H1 (cell line): ENCODE data around the gene F5. TPM values are rescaled to one million over a fixed set of nuclear protein-coding genes. Genes with fewer than 3 reads are reported as not detected.

Experiments
- CEBPB ChIP-seq: IDR thresholded peaks from 2 replicates; pipeline ENCODE4 v1.6.1; 2012; ENCODE audit warnings: low read depth, low read length
- CHD1 ChIP-seq: IDR thresholded peaks from 2 replicates; pipeline ENCODE4 v1.6.1; 2012; ENCODE audit warnings: low read depth, low read length, improper control_type of control experiment
- FOSL1 ChIP-seq: IDR thresholded peaks from 2 replicates; pipeline ENCODE4 v1.6.1; 2011; ENCODE audit warnings: mild to moderate bottlenecking, low read depth, low read length, moderate library complexity; ENCODE audit not compliant: insufficient read depth
- KDM1A ChIP-seq: fragments of 200-600, 300-600 bp; sonication (generic); IDR thresholded peaks from 2 replicates; pipeline ENCODE4 v1.7.1; 2016; ENCODE audit warnings: mild to moderate bottlenecking, low read length, borderline replicate concordance
- RFX5 ChIP-seq: IDR thresholded peaks from 2 replicates; pipeline ENCODE4 v1.6.1; 2011; ENCODE audit warnings: low read depth, low read length, improper control_type of control experiment, borderline replicate concordance
- SAP30 ChIP-seq: fragments of 300-600 bp; sonication (generic); IDR thresholded peaks from 2 replicates; pipeline ENCODE4 v1.7.1; 2012; ENCODE audit warnings: low read length, moderate library complexity, mild to moderate bottlenecking, inconsistent platforms; ENCODE audit not compliant: insufficient read depth, insufficient replicate concordance
- SIN3A ChIP-seq, 2 experiments: IDR thresholded peaks in 1 of 2; conservative IDR thresholded peaks in 1 of 2; 2 replicates each; pipeline ENCODE4 v1.6.1; 2011 to 2012; ENCODE audit warnings: low read length in 2 of 2, improper control_type of control experiment in 1 of 2, low read depth in 1 of 2, mild to moderate bottlenecking in 1 of 2
- SRF ChIP-seq: IDR thresholded peaks from 2 replicates; pipeline ENCODE4 v1.6.1; 2011; ENCODE audit warnings: mild to moderate bottlenecking, low read depth, low read length, moderate library complexity
- polyA plus RNA-seq, 7 experiments: library from polyadenylated mRNA; depleted of rRNA in 3 of 7; stranded (reverse) in 5 of 7; unstranded in 2 of 7; fragments of >200 nt in 5 of 7; fragments of 200-250 nt in 2 of 7; gene quantifications; 1 replicate in 5 of 7; 2 replicates in 1 of 7; 4 replicates in 1 of 7; pipeline versions ENCODE4 v1.2.1 to v1.2.3, GENCODE V29; 2011 to 2013; ENCODE audit warnings: missing spikeins in 2 of 7, mixed read lengths in 2 of 7
- total RNA-seq: library from RNA; stranded (reverse); fragmentation: NEBNext Ultra II Directional; extraction: Animal tissue kit (Norgen Biotek cat#: 25700); gene quantifications from 2 replicates; pipeline ENCODE4 v1.2.1, GENCODE V29; 2021

Gene F5
- total and polyA plus RNA-seq, 2 of the 8 experiments (the other 6 are each of a cell fraction or from before 2014, with no cell fraction given) = 0.04 to 0.06 TPM

- TF ChIP-seq CEBPB (no peak), KDM1A (no peak), CHD1 (no peak), SAP30 (no peak), SRF (no peak), RFX5 (no peak), FOSL1 (no peak), SIN3A (conservative IDR thresholded peaks at IDR 0.05 in 1 of 2, IDR thresholded peaks at IDR 0.05 in 1 of 2; ENCODE audit: low read depth in 1 of 2, low read length in 2 of 2) (no peak)
These were observed 102.2 kb downstream of the F5 start (continued) for GRCh38 chr1:169484101-169484500.
